Right lobe of liver (tissue), 6 donors: ENCODE data around the gene MAST1. TPM values are rescaled to one million over a fixed set of nuclear protein-coding genes. Genes with fewer than 3 reads are reported as not detected.

ENCODE experiments used
- ATAC-seq, 4 donors: fragments of 200-7000 bp; cut with Tn5 transposase; one replicate each; pipeline ENCODE4 v1.9.1; 2020; ENCODE audit warnings: mild to moderate bottlenecking in 4 of 4, moderate library complexity in 4 of 4
- DNase-seq, 3 donors: peaks; one replicate each; pipeline ENCODE4 v3.0.0-alpha.2; 2020
- H3K27ac ChIP-seq, 3 donors: fragments of 200-600 bp; one replicate each; pipeline ENCODE4 v1.8.0; 2022
- H3K27me3 ChIP-seq, 2 donors: fragments of 200-600 bp; one replicate each; pipeline ENCODE4 v1.8.0; 2022
- H3K36me3 ChIP-seq, 4 donors: fragments of 200-600 bp; sonication (generic) in 1 of 4; one replicate each; pipeline versions ENCODE4 v1.5.1 to v1.8.0; 2017 to 2022; ENCODE audit warnings: control low read depth in 1 of 4
- H3K4me1 ChIP-seq, 4 donors: fragments of 200-600 bp; sonication (generic) in 1 of 4; one replicate each; pipeline versions ENCODE4 v1.5.1 to v1.8.0; 2017 to 2022; ENCODE audit warnings: control low read depth in 1 of 4
- H3K4me3 ChIP-seq, 3 donors: fragments of 200-600 bp; one replicate each; pipeline ENCODE4 v1.8.0; 2022
- H3K9me3 ChIP-seq, 4 donors: fragments of 200-600 bp; sonication (generic) in 1 of 4; one replicate each; pipeline versions ENCODE4 v1.5.1 to v1.8.0; 2017 to 2022; ENCODE audit warnings: control low read depth in 1 of 4
- CTCF ChIP-seq, 4 donors: fragments of 200-600 bp in 3 of 4; fragments of 450-650 bp in 1 of 4; IDR thresholded peaks; one replicate each; pipeline versions ENCODE4 v1.5.1 to v1.8.0; 2016 to 2022; ENCODE audit warnings: antibody characterized with exemption in 4 of 4, mild to moderate bottlenecking in 2 of 4
- POLR2A ChIP-seq: fragments of 450-650 bp; IDR thresholded peaks from one replicate; pipeline ENCODE4 v1.6.1; 2017; ENCODE audit warnings: antibody characterized with exemption, mild to moderate bottlenecking
- WGBS: methylation state at CpG from one replicate; pipeline ENCODE4 v1.1.6; 2018; ENCODE audit warnings: low coverage, low lambda C conversion rate; ENCODE audit not compliant: insufficient coverage; ENCODE audit errors: missing lambda C conversion rate; 5-methylcytosine and 5-hydroxymethylcytosine counted together
- intact Hi-C, 2 donors: fragments of 100-400 bp; cut with DNase I; formaldehyde crosslinking; loops; one replicate each; pipeline versions ENCODE4 v1.11.2 to v1.14.1; 2022
- microRNA-seq, 2 donors: library from miRNA; unstranded; fragments of <30 nt; microRNA quantifications; one replicate each; pipeline ENCODE4, GENCODE V29; 2019 to 2020
- small RNA-seq, 2 experiments: library from RNA; depleted of rRNA; stranded (forward); fragments of <200 nt; gene quantifications; one replicate each; pipeline ENCODE3, GENCODE V24; 2016
- total RNA-seq, 6 experiments: library from RNA; depleted of rRNA in 2 of 6; stranded (reverse); fragments of >200 nt in 2 of 6; fragmentation: NEBNext Ultra II Directional in 3 of 6; extraction: Animal tissue kit (Norgen Biotek cat#: 25700) in 3 of 6; gene quantifications; one replicate each; pipeline versions ENCODE4 v1.1.0 to v1.2.4, GENCODE V29; 2016 to 2023
- donor health status: DM: no; HTN: yes; CAD: no.
- donor health status: DM: no; HTN: no; CAD: no.
- donor health status: DM: no; HTN: no; CAD: no.
- donor health status: DM: no; HTN: yes; CAD: no.
- donor health status: DM: no; HTN: yes; CAD: no.

The MAST1 gene
- total RNA-seq, 6 experiments from 2014 or later: 0.06 to 0.49 (median 0.34) TPM; not detected in 2

- WGBS: 43% methylated on average over 3 of the region's 3 CpGs
- DNase-seq (no peak), ATAC-seq (no peak)
- Histone ChIP-seq H3K9me3 (no peaks in the 10 kb centered on the region), H3K36me3 (peaks cover 0 to 39% (median 19%) of the 10 kb centered on the region in 4 donors), H3K4me3 (no peak overlapping the region), H3K27me3 (no peaks in the 10 kb centered on the region), H3K27ac (no peak overlapping the region), H3K4me1 (peaks cover 0 to 6% (median 2%) of the 10 kb centered on the region in 4 donors)
- TF ChIP-seq CTCF (IDR thresholded peaks at IDR 0.05) (no peak), POLR2A (no peak)
- intact Hi-C loops: no loop called here
Observed at GRCh38 chr19:12921047-12921446, 82.7 kb downstream of the MAST1 start.

GRCh38 chr19:12922959-12923358, 84.6 kb downstream of the MAST1 start:
- no peak for TF ChIP-seq POLR2A
- intact Hi-C loops: no loop called here
- Histone ChIP-seq H3K4me3 (no peak overlapping the region), H3K4me1 (peaks cover 0 to 6% (median 2%) of the 10 kb centered on the region in 4 donors), H3K9me3 (no peaks in the 10 kb centered on the region), H3K36me3 (peaks cover 0 to 57% (median 26%) of the 10 kb centered on the region in 4 donors), H3K27me3 (no peaks in the 10 kb centered on the region), H3K27ac (no peak overlapping the region)
- 83% methylated on average over 4 of the region's 4 CpGs for WGBS
- no peak for ATAC-seq
- no peak for DNase-seq

Small RNA genes lying within 50 kb of the gene (microRNA-seq; reads per million reads assigned to microRNA genes)
- 0 reads per million in 2 donors for gene MIR5695
- 0 reads per million in 2 donors for gene MIR6794

Small RNA genes lying within 50 kb of the gene (small RNA-seq; reads per million reads assigned to genes)
- gene MIR5695: 0 to 0.39 reads per million in 2 experiments
- 0 reads per million in 2 experiments for gene MIR6794

Other genes with a start within 250 kb of the MAST1 start
- 1 to 10 TPM; 3.6 to 7.0 (median 4.3) TPM for gene ZNF490, start 227.7 kb upstream of the MAST1 start, total RNA-seq
- gene ZNF791, start 227.6 kb upstream of the MAST1 start, total RNA-seq: 10 to 100 TPM in 1 of 6 experiments, 1 to 10 TPM in 5; 5.5 to 10.7 (median 7.8) TPM
- 10 to 100 TPM; 32.7 to 76.5 (median 53.6) TPM for gene MAN2B1, start 171.8 kb upstream of the MAST1 start, total RNA-seq
- 1 to 10 TPM; 2.5 to 6.2 (median 4.2) TPM for gene WDR83, start 171.7 kb upstream of the MAST1 start, total RNA-seq
- 10 to 100 TPM; 29.5 to 60.5 (median 45.8) TPM for gene DHPS, start 156.6 kb upstream of the MAST1 start, total RNA-seq
- not detected for gene GNG14, start 150.5 kb upstream of the MAST1 start, total RNA-seq
- 1 to 10 TPM; 1.6 to 4.9 (median 2.6) TPM for gene FBXW9, start 141.9 kb upstream of the MAST1 start, total RNA-seq
- 10 to 100 TPM; 14.8 to 28.7 (median 19.6) TPM for gene TNPO2, start 114.6 kb upstream of the MAST1 start, total RNA-seq
- gene TRIR, start 103.8 kb upstream of the MAST1 start, total RNA-seq: 100 to 1,000 TPM in 4 of 6 experiments, 10 to 100 TPM in 2; 69.8 to 244 (median 106) TPM
- gene GET3, start 101.0 kb upstream of the MAST1 start, total RNA-seq: 10 to 100 TPM; 22.3 to 35.8 (median 25.8) TPM
- not detected for gene BEST2, start 86.7 kb upstream of the MAST1 start, total RNA-seq
- gene HOOK2, start 63.0 kb upstream of the MAST1 start, total RNA-seq: 10 to 100 TPM; 16.6 to 34.5 (median 17.6) TPM
- gene JUNB, start 47.0 kb upstream of the MAST1 start, total RNA-seq: 100 to 1,000 TPM in 2 of 6 experiments, 10 to 100 TPM in 4; 10.2 to 378 (median 66.0) TPM
- 100 to 1,000 TPM; 164 to 466 (median 202) TPM for gene PRDX2, start 36.7 kb upstream of the MAST1 start, total RNA-seq
- gene THSD8, start 36.4 kb upstream of the MAST1 start, total RNA-seq: 1 to 10 TPM in 3 of 6 experiments, under 1 TPM in 2, not detected in 1; 0.62 to 2.0 (median 1.2) TPM
- 1 to 10 TPM; 2.1 to 7.1 (median 3.7) TPM for gene RNASEH2A, start 31.9 kb upstream of the MAST1 start, total RNA-seq
- gene RTBDN, start 3.9 kb upstream of the MAST1 start, total RNA-seq: not detected
- gene DNASE2, start 42.9 kb downstream of the MAST1 start, total RNA-seq: 10 to 100 TPM; 18.2 to 36.3 (median 26.8) TPM
- gene KLF1, start 48.7 kb downstream of the MAST1 start, total RNA-seq: 1 to 10 TPM in 1 of 6 experiments, under 1 TPM in 2, not detected in 3; 0.32 to 1.7 (median 0.44) TPM
- 100 to 1,000 TPM in 1 of 6 experiments, 10 to 100 TPM in 5; 42.2 to 119 (median 59.5) TPM for gene GCDH, start 52.6 kb downstream of the MAST1 start, total RNA-seq
- under 1 TPM in 1 of 6 experiments, not detected in 5; 0.18 TPM for gene SYCE2, start 80.8 kb downstream of the MAST1 start, total RNA-seq
- gene FARSA, start 95.2 kb downstream of the MAST1 start, total RNA-seq: 10 to 100 TPM; 22.9 to 46.2 (median 29.0) TPM
- 1,000 to 10,000 TPM in 3 of 6 experiments, 100 to 1,000 TPM in 3; 771 to 1,471 (median 1,008) TPM for gene CALR, start 100.1 kb downstream of the MAST1 start, total RNA-seq
- 10 to 100 TPM; 37.8 to 69.0 (median 52.9) TPM for gene RAD23A, start 107.3 kb downstream of the MAST1 start, total RNA-seq
- gene GADD45GIP1, start 118.7 kb downstream of the MAST1 start, total RNA-seq: 10 to 100 TPM in 3 of 6 experiments, 1 to 10 TPM in 3; 7.7 to 29.3 (median 10.0) TPM
- gene DAND5, start 131.1 kb downstream of the MAST1 start, total RNA-seq: not detected
- 10 to 100 TPM; 20.3 to 40.0 (median 26.7) TPM for gene NFIX, start 157.0 kb downstream of the MAST1 start, total RNA-seq